Measurements from ENCODE around the gene TRHDE.

GRCh38 chr12:72337946-72338345, 65.8 kb downstream of the TRHDE start:
- TF ChIP-seq CTCF (IDR thresholded peaks at IDR 0.05; ENCODE audit: insufficient read depth, low read length) (no peak), POLR2AphosphoS5 (IDR thresholded peaks at IDR 0.05; ENCODE audit: low read depth) (no peak), GABPA (IDR thresholded peaks at IDR 0.05; ENCODE audit: low read depth) (no peak), REST (IDR thresholded peaks at IDR 0.05; ENCODE audit: insufficient replicate concordance, low read depth) (no peak), SPI1 (IDR thresholded peaks at IDR 0.05; ENCODE audit: borderline replicate concordance, low read depth) (no peak)

Measured in HL-60 (cell line).